Astrocyte (in vitro differentiated cells and primary cell): ENCODE measurements around the gene PAM16. TPM values are rescaled to one million over a fixed set of nuclear protein-coding genes. Genes with fewer than 3 reads are reported as not detected.
A peak's percentile ranks its signal among the peaks of the same experiment; 100 is the strongest.

Experiments used
- DNase-seq: peaks from one replicate; pipeline ENCODE4 v3.0.0-alpha.2; 2010; ENCODE audit warnings: low read depth
- FAIRE-seq: peaks from 2 replicates; lab custom pipeline; 2011; peaks lifted over from hg19 to GRCh38; lab: Jason Lieb, UNC
- H2AFZ ChIP-seq: 2 replicates; pipeline ENCODE4 v1.6.0; 2012; ENCODE audit warnings: low read depth, low read length, inconsistent platforms
- H3K27ac ChIP-seq: 2 replicates; pipeline ENCODE4 v1.5.1; 2011; ENCODE audit warnings: low read depth, low read length, inconsistent platforms
- H3K27me3 ChIP-seq: 2 replicates; pipeline ENCODE4 v1.6.0; 2011; ENCODE audit warnings: low read length, inconsistent platforms; ENCODE audit not compliant: insufficient read depth
- H3K36me3 ChIP-seq: 2 replicates; pipeline ENCODE4 v1.5.1; 2011; ENCODE audit warnings: low read length, inconsistent platforms; ENCODE audit not compliant: insufficient read depth
- H3K4me1 ChIP-seq: 2 replicates; pipeline ENCODE4 v1.5.1; 2011; ENCODE audit warnings: low read length, inconsistent platforms; ENCODE audit not compliant: insufficient read depth
- H3K4me2 ChIP-seq: 2 replicates; pipeline ENCODE4 v1.6.0; 2012; ENCODE audit warnings: low read length, inconsistent platforms
- H3K4me3 ChIP-seq: 2 replicates; pipeline ENCODE4 v1.5.1; 2011; ENCODE audit warnings: low read depth, mild to moderate bottlenecking, low read length, inconsistent platforms; ENCODE audit not compliant: insufficient read depth
- H3K79me2 ChIP-seq: 2 replicates; pipeline ENCODE4 v1.6.0; 2012; ENCODE audit warnings: mild to moderate bottlenecking, low read length, inconsistent platforms; ENCODE audit not compliant: insufficient read depth
- H3K9ac ChIP-seq: 2 replicates; pipeline ENCODE4 v1.6.0; 2012; ENCODE audit warnings: mild to moderate bottlenecking, low read length, inconsistent platforms
- H3K9me3 ChIP-seq: 2 replicates; pipeline ENCODE4 v1.5.1; 2012; ENCODE audit warnings: low read depth, mild to moderate bottlenecking, low read length, inconsistent platforms; ENCODE audit not compliant: insufficient read depth
- H4K20me1 ChIP-seq: 2 replicates; pipeline ENCODE4 v1.6.0; 2012; ENCODE audit warnings: low read length, inconsistent platforms; ENCODE audit not compliant: insufficient read depth
- H3K27ac Mint-ChIP-seq: one replicate; pipeline ENCODE4 v1.8.0; 2021; ENCODE audit warnings: mild to moderate bottlenecking, mixed read lengths; ENCODE audit not compliant: unreplicated experiment
- H3K27me3 Mint-ChIP-seq: one replicate; pipeline ENCODE4 v1.8.0; 2021; ENCODE audit warnings: low read depth, mixed read lengths; ENCODE audit not compliant: unreplicated experiment
- H3K36me3 Mint-ChIP-seq: one replicate; pipeline ENCODE4 v1.8.0; 2021; ENCODE audit warnings: low read depth, mixed read lengths; ENCODE audit not compliant: unreplicated experiment
- H3K4me1 Mint-ChIP-seq: one replicate; pipeline ENCODE4 v1.8.0; 2021; ENCODE audit warnings: low read depth, mixed read lengths; ENCODE audit not compliant: unreplicated experiment
- H3K4me3 Mint-ChIP-seq: one replicate; pipeline ENCODE4 v1.8.0; 2021; ENCODE audit warnings: mild to moderate bottlenecking, moderate library complexity, mixed read lengths; ENCODE audit not compliant: unreplicated experiment
- H3K9me3 Mint-ChIP-seq: one replicate; pipeline ENCODE4 v1.8.0; 2021; ENCODE audit warnings: mild to moderate bottlenecking, mixed read lengths; ENCODE audit not compliant: unreplicated experiment
- EZH2 ChIP-seq: IDR thresholded peaks from 2 replicates; pipeline ENCODE4 v1.6.1; 2012; ENCODE audit warnings: mild to moderate bottlenecking, low read length, inconsistent platforms; ENCODE audit not compliant: insufficient read depth
- total RNA-seq: library from RNA; stranded (reverse); gene quantifications from 2 replicates; pipeline ENCODE4 v1.2.1, GENCODE V29; 2021
- TF ChIP-seq, protein P1 (sequence below): IDR thresholded peaks from 2 replicates; pipeline ENCODE4 v1.5.1; 2011; ENCODE audit warnings: low read depth, mild to moderate bottlenecking, inconsistent platforms, low read length, moderate library complexity; ENCODE audit not compliant: insufficient read depth

Gene PAM16
- total RNA-seq, 1 donor from 2014 or later, result 51.9 TPM

DNA sequence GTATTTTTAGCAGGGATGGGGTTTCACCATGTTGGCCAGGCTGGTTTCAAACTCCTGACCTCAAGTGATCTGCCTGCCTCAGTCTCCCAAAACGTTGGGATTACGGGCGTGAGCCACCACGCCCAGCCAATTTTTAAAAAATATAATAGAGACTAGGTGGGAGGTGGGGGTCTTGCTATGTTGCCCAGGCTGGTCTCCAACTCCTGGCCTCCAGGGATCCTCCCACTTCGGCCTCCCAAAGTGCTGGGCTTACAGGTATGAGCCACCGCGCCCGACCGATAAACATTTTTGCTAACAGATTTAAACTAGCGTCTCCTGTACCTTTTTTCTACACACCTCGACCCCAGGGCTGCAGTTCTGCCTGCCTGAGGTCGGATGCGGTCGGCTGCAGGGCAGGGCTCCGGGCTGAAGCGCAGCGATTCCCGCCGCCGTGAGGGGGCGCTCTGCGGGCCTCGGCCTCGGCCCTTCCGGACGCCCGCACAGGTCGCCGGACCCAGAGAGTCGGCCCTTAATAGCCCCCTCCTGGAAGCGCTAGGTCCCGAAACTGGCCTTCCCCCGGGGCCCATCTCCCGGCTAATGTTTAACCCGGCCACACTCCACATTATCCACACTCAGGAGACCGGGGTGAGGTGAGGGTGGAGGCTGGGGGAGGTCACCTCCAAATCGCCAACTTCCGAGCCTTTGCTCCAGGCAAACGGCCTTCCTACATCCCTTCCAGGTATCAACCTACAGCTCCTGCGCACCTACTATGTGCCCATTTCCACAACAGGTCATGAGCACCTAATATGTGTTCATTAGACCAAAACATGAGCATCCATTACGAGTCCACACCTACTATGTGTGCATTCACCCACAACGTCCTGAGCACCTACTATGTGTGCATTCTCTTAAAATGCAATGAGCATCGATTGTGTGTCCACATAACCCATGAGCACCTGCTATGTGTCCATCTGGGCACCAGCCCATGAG is 37.3 kb downstream of the PAM16 start:
- no peak overlapping the region for H3K27ac ChIP-seq

DNA sequence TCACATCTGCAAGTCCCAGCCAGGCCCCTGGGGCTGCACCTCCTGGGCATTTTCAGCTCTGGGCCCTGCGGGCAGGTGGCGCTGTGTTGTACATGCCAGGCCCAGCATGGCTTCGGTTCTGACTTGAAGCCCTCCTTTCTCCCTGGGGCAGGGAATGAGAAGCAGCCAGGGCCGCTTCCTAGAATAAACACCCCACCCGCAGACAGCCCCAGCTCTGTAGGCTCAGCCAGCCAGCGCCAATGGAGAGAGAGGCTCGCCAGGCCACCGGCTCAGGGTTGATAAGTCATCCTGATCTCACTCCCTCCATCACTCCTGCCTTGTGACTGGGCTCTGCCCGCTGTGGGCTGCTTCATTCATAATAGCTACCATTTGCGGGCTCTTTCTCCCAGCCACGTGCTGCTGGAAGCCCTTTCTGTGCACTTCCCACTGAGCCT is 41.3 kb downstream of the PAM16 start:
- Histone ChIP-seq H2AFZ (peak overlapping the region; percentile 64), H3K9ac (no peak overlapping the region), H3K79me2 (no peaks in the 10 kb centered on the region), H3K36me3 (no peaks in the 10 kb centered on the region), H4K20me1 (no peaks in the 10 kb centered on the region), H3K27ac (peak overlapping the region; percentile 25), H3K27me3 (no peaks in the 10 kb centered on the region), H3K4me3 (no peak overlapping the region), H3K9me3 (no peaks in the 10 kb centered on the region), H3K4me2 (peak overlapping the region; percentile 31), H3K4me1 (peaks cover 16% of the 10 kb centered on the region)
- H3K4me1 Mint-ChIP-seq, result peaks cover 12% of the 10 kb centered on the region
- TF ChIP-seq, protein P1, sequence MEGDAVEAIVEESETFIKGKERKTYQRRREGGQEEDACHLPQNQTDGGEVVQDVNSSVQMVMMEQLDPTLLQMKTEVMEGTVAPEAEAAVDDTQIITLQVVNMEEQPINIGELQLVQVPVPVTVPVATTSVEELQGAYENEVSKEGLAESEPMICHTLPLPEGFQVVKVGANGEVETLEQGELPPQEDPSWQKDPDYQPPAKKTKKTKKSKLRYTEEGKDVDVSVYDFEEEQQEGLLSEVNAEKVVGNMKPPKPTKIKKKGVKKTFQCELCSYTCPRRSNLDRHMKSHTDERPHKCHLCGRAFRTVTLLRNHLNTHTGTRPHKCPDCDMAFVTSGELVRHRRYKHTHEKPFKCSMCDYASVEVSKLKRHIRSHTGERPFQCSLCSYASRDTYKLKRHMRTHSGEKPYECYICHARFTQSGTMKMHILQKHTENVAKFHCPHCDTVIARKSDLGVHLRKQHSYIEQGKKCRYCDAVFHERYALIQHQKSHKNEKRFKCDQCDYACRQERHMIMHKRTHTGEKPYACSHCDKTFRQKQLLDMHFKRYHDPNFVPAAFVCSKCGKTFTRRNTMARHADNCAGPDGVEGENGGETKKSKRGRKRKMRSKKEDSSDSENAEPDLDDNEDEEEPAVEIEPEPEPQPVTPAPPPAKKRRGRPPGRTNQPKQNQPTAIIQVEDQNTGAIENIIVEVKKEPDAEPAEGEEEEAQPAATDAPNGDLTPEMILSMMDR, result peak; percentile 58
- TF ChIP-seq EZH2, result no peak
- H3K4me3 Mint-ChIP-seq, result no peak overlapping the region
- H3K9me3 Mint-ChIP-seq, result no peaks in the 10 kb centered on the region
- DNase-seq (peak; percentile 75), FAIRE-seq (no peak)
- H3K27ac Mint-ChIP-seq, result no peak overlapping the region
- no peaks in the 10 kb centered on the region for H3K36me3 Mint-ChIP-seq
- no peaks in the 10 kb centered on the region for H3K27me3 Mint-ChIP-seq

More for the DNA sequence above, 37.3 kb downstream of the PAM16 start:
- H3K9me3 ChIP-seq, result no peaks in the 10 kb centered on the region
- peak overlapping the region; percentile 92 for H3K4me2 ChIP-seq
- peaks cover 25% of the 10 kb centered on the region for H3K79me2 ChIP-seq
- H3K4me1 Mint-ChIP-seq, result peaks cover 2% of the 10 kb centered on the region
- H3K9me3 Mint-ChIP-seq, result no peaks in the 10 kb centered on the region
- TF ChIP-seq EZH2, result no peak
- TF ChIP-seq, protein P1, result peak; percentile 35
- H3K36me3 Mint-ChIP-seq, result no peaks in the 10 kb centered on the region
- H3K4me1 ChIP-seq, result peaks cover 29% of the 10 kb centered on the region
- H3K4me3 ChIP-seq, result no peak overlapping the region
- H4K20me1 ChIP-seq, result peaks cover 25% of the 10 kb centered on the region
- no peaks in the 10 kb centered on the region for H3K27me3 Mint-ChIP-seq
- H3K27me3 ChIP-seq, result no peaks in the 10 kb centered on the region
- H2AFZ ChIP-seq, result no peak overlapping the region
- H3K27ac Mint-ChIP-seq, result peak overlapping the region; percentile 1
- no peaks in the 10 kb centered on the region for H3K36me3 ChIP-seq
- H3K9ac ChIP-seq, result no peak overlapping the region
- peak; percentile 45 for FAIRE-seq
- no peak overlapping the region for H3K4me3 Mint-ChIP-seq
- DNase-seq, result no peak
